Osteocyte (in vitro differentiated cells): Measurements from ENCODE around the gene YPEL1. TPM values are rescaled to one million over a fixed set of nuclear protein-coding genes. Genes with fewer than 3 reads are reported as not detected.

ENCODE experiments used
- DNase-seq: peaks from one replicate; pipeline ENCODE4 v3.0.0; 2021; ENCODE audit warnings: mixed read lengths; ENCODE audit not compliant: unreplicated experiment; ENCODE audit errors: extremely low spot score
- H3K27ac Mint-ChIP-seq: one replicate; pipeline ENCODE4 v1.8.0; 2021; ENCODE audit warnings: mild to moderate bottlenecking, mixed read lengths; ENCODE audit not compliant: unreplicated experiment
- H3K27me3 Mint-ChIP-seq: one replicate; pipeline ENCODE4 v1.8.0; 2021; ENCODE audit warnings: mixed read lengths; ENCODE audit not compliant: unreplicated experiment
- H3K36me3 Mint-ChIP-seq: one replicate; pipeline ENCODE4 v1.8.0; 2021; ENCODE audit warnings: mixed read lengths; ENCODE audit not compliant: unreplicated experiment
- H3K4me1 Mint-ChIP-seq: one replicate; pipeline ENCODE4 v1.8.0; 2021; ENCODE audit warnings: mixed read lengths; ENCODE audit not compliant: unreplicated experiment
- H3K4me3 Mint-ChIP-seq: one replicate; pipeline ENCODE4 v1.8.0; 2021; ENCODE audit warnings: mild to moderate bottlenecking, moderate library complexity, mixed read lengths; ENCODE audit not compliant: unreplicated experiment
- H3K9me3 Mint-ChIP-seq: one replicate; pipeline ENCODE4 v1.8.0; 2021; ENCODE audit warnings: mixed read lengths; ENCODE audit not compliant: unreplicated experiment
- CTCF ChIP-seq: fragments of 200-600 bp; sonication (generic); IDR thresholded peaks from 2 replicates; pipeline ENCODE4 v1.5.0; 2021; ENCODE audit warnings: antibody characterized with exemption, mild to moderate bottlenecking, moderate library complexity
- total RNA-seq: library from RNA; stranded (reverse); gene quantifications from 2 replicates; pipeline ENCODE4 v1.2.1, GENCODE V29; 2021

Gene YPEL1
- total RNA-seq, 1 donor from 2014 or later, result 14.7 TPM

- Mint-ChIP-seq H3K9me3 (no peaks in the 10 kb centered on the region), H3K4me1 (peaks cover 28% of the 10 kb centered on the region), H3K36me3 (peaks cover 2% of the 10 kb centered on the region), H3K27ac (no peak overlapping the region), H3K4me3 (no peak overlapping the region), H3K27me3 (no peaks in the 10 kb centered on the region)
- TF ChIP-seq CTCF, result peak; percentile 0
- DNase-seq, result no peak
Observed at GRCh38 chr22:21713428-21714058, 22.1 kb downstream of the YPEL1 start.

GRCh38 chr22:21712751-21713427 is 22.7 kb downstream of the YPEL1 start:
- Mint-ChIP-seq H3K9me3 (no peaks in the 10 kb centered on the region), H3K36me3 (peaks cover 2% of the 10 kb centered on the region), H3K27me3 (no peaks in the 10 kb centered on the region), H3K4me1 (peaks cover 28% of the 10 kb centered on the region), H3K27ac (no peak overlapping the region), H3K4me3 (no peak overlapping the region)
- TF ChIP-seq CTCF, result peak; percentile 84
- no peak for DNase-seq

- Mint-ChIP-seq H3K27me3 (no peaks in the 10 kb centered on the region), H3K9me3 (no peaks in the 10 kb centered on the region), H3K4me3 (no peak overlapping the region), H3K27ac (no peak overlapping the region), H3K36me3 (peaks cover 2% of the 10 kb centered on the region), H3K4me1 (peaks cover 28% of the 10 kb centered on the region)
- no peak for TF ChIP-seq CTCF
- no peak for DNase-seq
Observed at GRCh38 chr22:21711851-21712250, 23.7 kb downstream of the YPEL1 start.

- no peaks in the 10 kb centered on the region for H3K9me3 Mint-ChIP-seq
- no peak for DNase-seq
- H3K36me3 Mint-ChIP-seq, result peaks cover 2% of the 10 kb centered on the region
- TF ChIP-seq CTCF, result no peak
- H3K27ac Mint-ChIP-seq, result no peak overlapping the region
- H3K4me1 Mint-ChIP-seq, result peaks cover 16% of the 10 kb centered on the region
- no peak overlapping the region for H3K4me3 Mint-ChIP-seq
- H3K27me3 Mint-ChIP-seq, result no peaks in the 10 kb centered on the region
Observed at GRCh38 chr22:21710156-21710555, 25.4 kb downstream of the YPEL1 start.

- Mint-ChIP-seq H3K4me1 (peaks cover 12% of the 10 kb centered on the region), H3K9me3 (no peaks in the 10 kb centered on the region), H3K4me3 (no peak overlapping the region), H3K36me3 (peaks cover 2% of the 10 kb centered on the region), H3K27me3 (no peaks in the 10 kb centered on the region), H3K27ac (no peak overlapping the region)
- no peak for DNase-seq
- TF ChIP-seq CTCF, result no peak
Observed at GRCh38 chr22:21709688-21710087, 25.9 kb downstream of the YPEL1 start.
